HG03039 (cell line): ENCODE results near the gene IPP.
"Not testable (repeated sequence)": the region's sequence is repeated elsewhere in the genome, so short reads cannot be mapped to it uniquely, and the experiment has no call there.

Experiments used
- ATAC-seq: cut with Tn5 transposase; IDR thresholded peaks from one replicate; pipeline ENCODE4 v1.9.1; 2021; ENCODE audit warnings: mild to moderate bottlenecking, moderate library complexity; ENCODE audit not compliant: unreplicated experiment

IPP gene

DNA sequence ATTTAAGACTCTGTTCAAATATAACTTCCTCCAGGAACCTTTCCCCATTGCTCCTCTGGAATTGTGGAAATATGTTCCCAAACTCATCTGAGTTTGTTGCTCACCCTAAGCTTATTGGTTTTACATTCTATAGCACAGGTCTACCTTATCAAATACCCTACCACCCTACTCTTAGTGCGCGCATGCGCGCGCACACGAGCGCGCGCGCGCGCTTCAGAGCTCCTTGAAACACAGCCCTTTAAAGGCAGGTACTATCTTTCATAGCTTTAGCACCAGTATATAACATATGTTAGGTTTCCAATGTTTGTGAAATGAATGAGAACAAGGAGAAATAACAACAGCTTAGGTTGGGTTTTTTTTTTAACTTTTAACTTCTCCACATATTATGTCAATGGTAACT lies 3.5 kb downstream of the IPP start:
- ATAC-seq = no peak

- not testable (repeated sequence) for ATAC-seq
Measured at GRCh38 chr1:45739641-45740156, 10.8 kb downstream of the IPP start.

GRCh38 chr1:45739137-45739536 lies 11.3 kb downstream of the IPP start:
- no peak for ATAC-seq

DNA sequence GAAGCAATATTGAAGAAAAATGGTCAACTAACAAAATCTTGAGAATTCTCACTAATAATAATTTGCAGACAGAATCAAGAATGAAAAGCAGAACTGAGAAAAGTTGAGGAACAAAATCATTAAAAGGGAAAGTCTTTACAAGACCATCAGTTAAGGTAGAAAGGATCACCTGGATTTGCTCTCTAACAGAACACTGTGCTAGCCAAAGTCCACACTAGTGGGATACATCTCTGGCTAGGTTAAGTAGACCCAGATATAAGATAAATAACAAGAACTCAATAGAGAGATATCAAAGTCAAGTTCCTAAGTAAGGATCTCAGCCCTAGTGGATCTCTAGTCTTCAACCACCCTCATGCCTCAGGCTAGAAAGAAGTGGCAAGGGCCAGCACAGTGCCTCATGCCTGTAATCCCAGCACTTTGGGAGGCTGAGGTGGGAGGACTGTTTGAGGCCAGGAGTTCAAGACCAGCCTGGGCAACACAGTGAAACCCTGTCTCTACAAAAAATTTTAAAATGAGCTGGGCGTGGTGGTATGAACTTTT lies 19.6 kb downstream of the IPP start:
- no peak for ATAC-seq

- ATAC-seq = no peak
Measured at GRCh38 chr1:45730075-45730779, 20.2 kb downstream of the IPP start.

DNA sequence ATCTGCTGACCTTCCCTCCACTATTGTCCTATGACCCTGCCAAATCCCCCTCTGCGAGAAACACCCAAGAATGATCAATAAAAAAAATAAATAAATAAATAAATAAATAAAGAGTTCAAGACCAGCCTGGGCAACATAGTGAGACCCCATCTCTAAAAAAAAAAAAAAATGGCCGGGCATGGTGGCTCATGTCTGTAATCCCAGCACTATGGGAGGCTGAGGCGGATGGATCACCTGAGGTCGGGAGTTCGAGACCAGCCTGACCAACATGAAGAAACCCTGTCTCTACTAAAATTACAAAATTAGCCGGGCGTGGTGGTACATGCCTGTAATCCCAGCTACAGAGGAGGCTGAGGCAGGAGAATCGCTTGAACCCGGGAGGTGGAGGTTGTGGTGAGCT lies 24.4 kb downstream of the IPP start:
- ATAC-seq = not testable (repeated sequence)

- no peak for ATAC-seq
Measured at GRCh38 chr1:45723248-45723930, 27.1 kb downstream of the IPP start.

DNA sequence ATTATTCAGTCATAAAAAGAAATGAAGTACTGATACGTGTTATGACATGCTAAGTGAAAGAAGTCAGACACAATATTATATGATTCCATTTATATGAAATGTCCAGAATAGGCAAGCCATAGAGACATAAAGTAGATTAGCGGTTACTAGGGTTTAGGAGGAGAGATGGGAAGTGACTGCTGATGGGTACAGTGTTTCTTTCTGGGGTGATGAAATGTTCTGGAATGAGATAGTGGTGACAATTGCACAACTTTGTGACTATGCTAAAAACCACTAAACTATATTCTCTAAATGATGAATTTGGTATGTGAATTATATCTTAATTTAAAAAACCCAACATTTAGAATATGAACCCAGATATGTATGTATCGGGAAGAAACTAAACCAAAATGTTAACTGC lies 27.6 kb downstream of the IPP start:
- no peak for ATAC-seq

GRCh38 chr1:45721207-45721606 lies 29.2 kb downstream of the IPP start:
- ATAC-seq = no peak

DNA sequence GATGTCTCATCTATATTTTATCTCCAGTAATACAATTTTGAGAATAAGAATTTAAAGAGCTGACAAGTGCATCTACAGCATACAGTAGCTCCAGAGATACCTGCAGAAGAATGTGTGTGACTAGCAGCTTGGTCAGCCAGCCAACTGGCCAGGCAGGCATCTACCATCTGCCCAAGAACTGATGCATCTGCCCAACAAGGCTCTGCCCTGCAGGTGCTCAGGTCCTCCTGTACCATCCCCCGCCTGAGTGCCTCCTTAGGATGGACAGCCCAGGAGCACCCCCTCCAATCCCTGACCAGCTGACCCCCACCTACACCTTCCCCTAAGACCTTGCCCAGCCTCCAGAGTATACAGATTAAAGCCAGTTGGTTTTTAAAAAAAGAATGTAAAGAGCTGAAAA lies 32.2 kb downstream of the IPP start:
- no peak for ATAC-seq

DNA sequence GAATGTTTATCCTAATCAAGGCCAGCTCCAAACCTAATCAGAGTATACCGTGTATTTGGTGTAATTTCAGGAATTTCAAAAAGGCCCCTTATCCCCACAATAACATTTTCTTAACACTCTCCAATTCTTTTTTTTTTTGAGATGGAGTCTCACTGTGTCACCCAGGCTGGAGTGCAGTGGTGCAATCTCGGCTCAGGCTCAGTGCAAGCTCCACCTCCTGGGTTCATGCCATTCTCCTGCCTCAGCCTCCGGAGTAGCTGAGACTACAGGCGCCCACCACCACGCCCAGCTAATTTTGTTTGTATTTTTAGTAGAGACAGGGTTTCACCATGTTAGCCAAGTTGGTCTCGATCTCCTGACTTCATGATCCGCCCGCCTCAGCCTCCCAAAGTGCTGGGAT lies 33.1 kb downstream of the IPP start:
- not testable (repeated sequence) for ATAC-seq

DNA sequence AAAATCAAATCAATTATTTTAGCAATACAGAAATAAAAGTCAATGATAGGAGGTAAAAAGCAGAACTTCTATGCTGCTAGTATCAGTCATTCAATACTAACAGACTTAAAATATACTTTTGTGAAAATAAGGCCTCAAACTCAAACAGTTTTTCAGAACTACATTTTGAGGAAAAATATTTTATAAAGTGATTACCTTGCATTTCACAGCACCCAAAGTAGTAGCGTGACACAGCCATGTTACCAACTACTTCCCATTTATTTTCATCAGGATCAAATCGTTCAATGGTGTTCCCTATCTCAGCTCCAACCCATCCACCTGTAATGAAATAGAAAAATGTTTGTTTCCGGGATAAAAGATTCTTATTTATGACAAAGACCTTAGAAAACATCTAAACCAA lies 33.8 kb downstream of the IPP start:
- ATAC-seq = no peak

- no peak for ATAC-seq
Measured at GRCh38 chr1:45713711-45714110, 36.7 kb downstream of the IPP start.

- no peak for ATAC-seq
Measured at GRCh38 chr1:45704637-45705036, 45.8 kb downstream of the IPP start.

DNA sequence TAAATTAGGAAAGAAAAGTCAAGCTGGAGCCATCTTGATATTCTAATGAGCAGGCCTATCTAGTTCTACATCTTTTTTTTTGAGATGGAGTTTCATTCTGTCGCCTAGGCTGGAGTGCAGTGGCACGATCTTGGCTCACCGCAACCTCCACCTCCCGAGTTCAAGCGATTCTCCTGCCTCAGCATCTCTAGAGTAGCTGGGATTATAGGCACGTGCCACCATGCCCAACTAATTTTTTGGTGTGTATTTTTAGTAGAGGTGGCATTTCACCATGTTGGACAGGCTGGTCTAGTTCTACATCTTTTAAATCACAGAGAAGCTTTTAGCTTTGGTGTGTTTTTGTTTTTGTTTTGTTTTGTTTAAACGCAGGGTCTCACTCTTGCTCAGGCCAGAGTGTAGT lies 55.6 kb downstream of the IPP start:
- ATAC-seq = no peak

DNA sequence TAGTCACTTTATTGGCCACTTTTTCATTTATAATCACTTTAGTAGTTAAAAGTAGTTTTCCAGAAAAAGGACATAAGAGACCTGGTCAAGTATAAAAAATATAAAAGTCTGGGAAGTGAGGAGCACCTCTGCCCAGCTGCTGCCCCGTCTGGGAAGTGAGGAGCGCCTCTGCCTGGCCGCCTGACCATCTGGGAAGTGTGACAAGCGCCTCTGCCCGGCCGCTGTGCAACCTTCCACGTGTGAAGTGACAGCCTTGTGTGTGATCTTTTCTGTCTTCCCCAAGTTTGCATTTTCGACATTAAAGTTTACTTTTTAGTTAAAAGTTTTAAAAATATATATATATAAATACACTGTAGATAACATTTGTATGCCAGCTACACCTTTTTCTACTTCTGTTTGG lies 56.6 kb downstream of the IPP start:
- ATAC-seq = not testable (repeated sequence)

- ATAC-seq = no peak
Measured at GRCh38 chr1:45687754-45688740, 62.4 kb downstream of the IPP start, which contains the start of gene TMEM69. TMEM69 (plus strand) TSS chr1:45688181; CDS start chr1:45691069, 2,888 bp downstream.

DNA sequence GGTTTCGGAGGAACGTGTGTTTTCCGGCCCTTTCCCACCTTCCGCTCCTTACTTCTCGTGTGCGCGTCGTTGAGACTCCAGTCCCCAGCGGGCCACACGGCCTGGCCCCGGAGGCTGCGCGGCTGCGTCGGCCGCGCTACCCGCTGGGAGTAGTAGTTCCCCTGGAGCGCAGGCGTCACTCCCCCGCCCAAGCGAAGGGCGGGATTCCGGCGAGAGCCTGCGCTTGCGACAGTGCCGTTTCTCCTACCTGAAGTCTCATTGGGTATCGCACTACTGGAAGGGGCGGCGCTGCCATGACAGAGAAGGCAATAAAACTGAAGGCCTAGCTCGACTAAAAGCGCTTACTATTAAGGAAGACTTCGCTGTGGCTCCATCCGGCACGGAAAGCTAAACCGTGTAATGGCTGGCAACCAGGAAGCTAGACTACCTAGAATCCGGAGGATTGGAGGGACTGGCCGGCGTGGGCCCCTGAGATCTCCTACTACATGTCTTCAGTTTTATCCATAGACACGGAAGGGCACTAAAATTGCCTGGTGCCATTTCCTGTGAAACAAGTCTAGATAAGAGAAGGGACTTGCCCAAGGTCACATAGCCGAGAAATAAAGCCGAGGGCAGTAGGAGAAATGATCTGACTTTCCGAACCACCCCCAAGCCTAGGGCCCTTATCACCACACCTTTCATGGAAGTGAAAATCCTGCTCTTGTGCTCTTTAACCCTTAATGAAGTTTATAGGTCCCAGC lies 63.3 kb downstream of the IPP start:
- peak; percentile 75 for ATAC-seq

DNA sequence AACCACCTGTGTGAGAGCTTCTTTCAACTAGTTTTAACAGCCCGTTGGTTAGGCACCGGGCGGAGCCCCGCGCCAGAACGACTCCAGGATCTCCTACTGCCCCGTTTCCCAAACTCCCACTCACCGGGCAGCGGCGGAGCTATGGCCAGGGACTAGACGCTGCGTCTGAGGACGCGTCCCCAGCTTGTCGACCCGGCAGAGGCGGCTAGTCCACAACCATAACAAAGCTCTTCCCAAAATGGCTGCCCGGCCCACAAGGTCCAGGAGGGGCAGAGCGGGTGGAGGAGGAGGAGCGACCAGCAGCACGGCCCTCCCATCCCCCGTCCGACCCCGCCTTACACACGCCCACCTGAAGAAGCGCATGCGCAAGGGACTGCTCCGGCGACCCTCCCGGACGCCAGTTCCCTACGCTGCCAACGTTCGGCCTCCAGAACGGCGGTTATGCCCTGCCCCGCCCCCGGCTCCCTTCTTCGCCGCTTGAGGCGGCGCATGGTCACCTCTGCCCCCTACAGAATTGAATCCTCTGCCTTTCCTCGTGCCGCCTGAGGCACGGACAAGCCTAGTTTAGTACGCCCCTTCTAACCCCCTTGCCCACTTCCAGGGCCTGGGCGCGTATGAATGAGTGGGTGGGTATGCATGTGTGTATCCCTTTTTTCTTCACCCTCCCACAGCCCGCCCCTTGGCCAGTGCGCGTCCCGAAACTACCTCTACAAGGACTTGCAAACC lies 64.0 kb downstream of the IPP start, which contains the start of gene GPBP1L1:
GPBP1L1 (minus strand) TSS at position 246 of the 726 bp plus-strand sequence. CDS start 27,446 bp downstream, outside the sequence.
- peak; percentile 59 for ATAC-seq

- no peak for ATAC-seq
Measured at GRCh38 chr1:45686015-45686287, 64.5 kb downstream of the IPP start.
